ENCODE data around the gene SCAPER.

GRCh38 chr15:76823890-76824289, 81.2 kb downstream of the SCAPER start:
- TF ChIP-seq CTCF (IDR thresholded peaks at IDR 0.05; ENCODE audit: low read depth, low read length) = no peak
- no peak for TF ChIP-seq EZH2phosphoT487 (IDR thresholded peaks at IDR 0.05; ENCODE audit: low read depth)

Measured in OCI-LY3 (cell line).